ENCODE results near the gene PRPS1L1. TPM values are rescaled to one million over a fixed set of nuclear protein-coding genes. Genes with fewer than 3 reads are reported as not detected.

Gene PRPS1L1
- total RNA-seq, 1 experiment from 2014 or later: not detected

- Mint-ChIP-seq H3K4me1 (peaks cover 6% of the 10 kb centered on the region), H3K36me3 (no peaks in the 10 kb centered on the region), H3K4me3 (no peak overlapping the region), H3K27me3 (ENCODE audit: low read depth) (no peaks in the 10 kb centered on the region), H3K27ac (no peak overlapping the region), H3K9me3 (no peaks in the 10 kb centered on the region)
- TF ChIP-seq GABPB1 (CRISPR knock-in tag; IDR thresholded peaks at IDR 0.05): no peak
- no peak for TF ChIP-seq GTF2I (CRISPR knock-in tag; conservative IDR thresholded peaks at IDR 0.05)
- no peak for TF ChIP-seq SMAD3 (CRISPR knock-in tag; IDR thresholded peaks at IDR 0.05; ENCODE audit: borderline replicate concordance)
- TF ChIP-seq, protein P1, sequence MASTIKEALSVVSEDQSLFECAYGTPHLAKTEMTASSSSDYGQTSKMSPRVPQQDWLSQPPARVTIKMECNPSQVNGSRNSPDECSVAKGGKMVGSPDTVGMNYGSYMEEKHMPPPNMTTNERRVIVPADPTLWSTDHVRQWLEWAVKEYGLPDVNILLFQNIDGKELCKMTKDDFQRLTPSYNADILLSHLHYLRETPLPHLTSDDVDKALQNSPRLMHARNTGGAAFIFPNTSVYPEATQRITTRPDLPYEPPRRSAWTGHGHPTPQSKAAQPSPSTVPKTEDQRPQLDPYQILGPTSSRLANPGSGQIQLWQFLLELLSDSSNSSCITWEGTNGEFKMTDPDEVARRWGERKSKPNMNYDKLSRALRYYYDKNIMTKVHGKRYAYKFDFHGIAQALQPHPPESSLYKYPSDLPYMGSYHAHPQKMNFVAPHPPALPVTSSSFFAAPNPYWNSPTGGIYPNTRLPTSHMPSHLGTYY (CRISPR knock-in tag; IDR thresholded peaks at IDR 0.05): no peak
- no peak for TF ChIP-seq ELF4 (CRISPR knock-in tag; IDR thresholded peaks at IDR 0.05; ENCODE audit: low read depth)
- no peak for TF ChIP-seq ZNF232 (CRISPR knock-in tag; IDR thresholded peaks at IDR 0.05)
- TF ChIP-seq SP1 (CRISPR knock-in tag; conservative IDR thresholded peaks at IDR 0.05): no peak
- TF ChIP-seq, protein P2, sequence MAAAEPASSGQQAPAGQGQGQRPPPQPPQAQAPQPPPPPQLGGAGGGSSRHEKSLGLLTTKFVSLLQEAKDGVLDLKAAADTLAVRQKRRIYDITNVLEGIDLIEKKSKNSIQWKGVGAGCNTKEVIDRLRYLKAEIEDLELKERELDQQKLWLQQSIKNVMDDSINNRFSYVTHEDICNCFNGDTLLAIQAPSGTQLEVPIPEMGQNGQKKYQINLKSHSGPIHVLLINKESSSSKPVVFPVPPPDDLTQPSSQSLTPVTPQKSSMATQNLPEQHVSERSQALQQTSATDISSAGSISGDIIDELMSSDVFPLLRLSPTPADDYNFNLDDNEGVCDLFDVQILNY (CRISPR knock-in tag; IDR thresholded peaks at IDR 0.05): no peak
- TF ChIP-seq PREB (CRISPR knock-in tag; IDR thresholded peaks at IDR 0.05; ENCODE audit: borderline replicate concordance): no peak
- ChIA-PET POLR2A (no interaction called here), CTCF (interaction anchor here (1.0 to 6.2 kb wide), 7 partner anchors 15 to 308 kb away, joined by 3 to 96 read pairs (median 4); no protein-coding TSS in a partner anchor)
- no peak for ATAC-seq
- DNase-seq (ENCODE audit: low spot score): no peak
Observed at GRCh38 chr7:17989546-17989945, 38.1 kb downstream of the PRPS1L1 start.

DNA sequence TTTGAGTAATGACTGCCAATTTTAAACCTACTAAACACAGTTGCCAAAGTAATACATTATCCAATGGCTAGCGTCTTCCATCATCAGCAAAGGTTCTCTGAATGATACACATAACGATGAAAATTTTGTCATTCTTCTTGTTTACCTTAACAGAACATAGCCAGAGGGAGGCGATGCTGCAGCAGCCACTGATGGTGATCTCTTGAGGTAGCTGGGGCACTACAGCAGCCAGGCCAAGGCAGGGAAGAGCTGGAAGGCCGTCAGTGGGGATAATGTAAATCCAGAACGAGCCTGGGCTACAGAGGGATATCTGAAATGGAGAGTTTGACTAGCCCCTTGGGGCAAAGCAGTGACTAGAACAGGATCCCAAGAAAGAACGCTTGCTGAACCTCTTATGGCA lies 38.8 kb downstream of the PRPS1L1 start:
- Mint-ChIP-seq H3K9me3 (no peaks in the 10 kb centered on the region), H3K4me3 (no peak overlapping the region), H3K36me3 (no peaks in the 10 kb centered on the region), H3K27me3 (ENCODE audit: low read depth) (no peaks in the 10 kb centered on the region; the same call in 1 of the 2 replicates), H3K27ac (no peak overlapping the region), H3K4me1 (peaks cover 6% of the 10 kb centered on the region)
- ChIA-PET CTCF (interaction anchor here (1.0 to 6.2 kb wide), 7 partner anchors 15 to 307 kb away, joined by 3 to 96 read pairs (median 4); no protein-coding TSS in a partner anchor), POLR2A (no interaction called here)
- no peak for DNase-seq (ENCODE audit: low spot score)
- ATAC-seq: no peak; the same call in 1 of the 2 replicates
- TF ChIP-seq KAT7 (CRISPR knock-in tag; IDR thresholded peaks at IDR 0.05; ENCODE audit: borderline replicate concordance): no peak
- no peak for TF ChIP-seq NFE2L1 (CRISPR knock-in tag; IDR thresholded peaks at IDR 0.05)
- TF ChIP-seq JAZF1 (CRISPR knock-in tag; IDR thresholded peaks at IDR 0.05): no peak
- no peak for TF ChIP-seq ZNF423 (CRISPR knock-in tag; IDR thresholded peaks at IDR 0.05)
- TF ChIP-seq NR2C2 (CRISPR knock-in tag; IDR thresholded peaks at IDR 0.05): no peak
- TF ChIP-seq GTF2I (CRISPR knock-in tag; conservative IDR thresholded peaks at IDR 0.05): no peak
- TF ChIP-seq, protein P3, sequence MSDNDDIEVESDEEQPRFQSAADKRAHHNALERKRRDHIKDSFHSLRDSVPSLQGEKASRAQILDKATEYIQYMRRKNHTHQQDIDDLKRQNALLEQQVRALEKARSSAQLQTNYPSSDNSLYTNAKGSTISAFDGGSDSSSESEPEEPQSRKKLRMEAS (CRISPR knock-in tag; IDR thresholded peaks at IDR 0.05): no peak
- no peak for TF ChIP-seq NR1H2 (CRISPR knock-in tag; IDR thresholded peaks at IDR 0.05)

DNA sequence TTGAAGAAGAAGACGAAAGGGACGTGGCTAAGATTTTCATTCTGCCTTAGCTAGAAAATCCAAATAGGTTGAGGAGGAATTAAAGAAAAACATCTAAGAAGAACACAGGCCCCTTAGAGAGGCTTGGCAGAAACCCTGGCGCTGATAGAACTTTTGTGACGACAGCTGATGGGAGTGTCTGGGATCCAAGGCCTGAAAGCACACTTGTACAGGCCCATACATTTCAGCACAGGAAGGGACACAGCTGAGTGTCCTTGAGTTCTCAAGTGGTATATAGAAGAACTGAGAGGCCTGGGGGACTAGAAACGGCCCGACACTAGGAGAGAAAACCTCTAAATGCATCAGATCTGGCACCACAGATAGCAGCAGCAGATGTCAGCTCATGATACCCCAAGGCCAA lies 39.5 kb downstream of the PRPS1L1 start:
- H3K27ac Mint-ChIP-seq: no peak overlapping the region
- DNase-seq (ENCODE audit: low spot score) (no peak), ATAC-seq (no peak)
- H3K4me3 Mint-ChIP-seq: no peak overlapping the region
- peaks cover 6% of the 10 kb centered on the region for H3K4me1 Mint-ChIP-seq
- ChIA-PET POLR2A (no interaction called here), CTCF (interaction anchor here (1.1 to 2.2 kb wide), 4 partner anchors 76 to 307 kb away, joined by 3 to 5 read pairs (median 4); no protein-coding TSS in a partner anchor)
- no peaks in the 10 kb centered on the region; the same call in 1 of the 2 replicates for H3K27me3 Mint-ChIP-seq (ENCODE audit: low read depth)
- no peaks in the 10 kb centered on the region for H3K36me3 Mint-ChIP-seq
- H3K9me3 Mint-ChIP-seq: no peaks in the 10 kb centered on the region
- no peak for TF ChIP-seq OVOL2 (CRISPR knock-in tag; IDR thresholded peaks at IDR 0.05; ENCODE audit: borderline replicate concordance)
- no peak for TF ChIP-seq NR1H2 (CRISPR knock-in tag; IDR thresholded peaks at IDR 0.05)
- TF ChIP-seq ESRRA (CRISPR knock-in tag; IDR thresholded peaks at IDR 0.05; ENCODE audit: borderline replicate concordance): no peak
- TF ChIP-seq HMGA2 (CRISPR knock-in tag; IDR thresholded peaks at IDR 0.05): no peak
- TF ChIP-seq, protein P2 (CRISPR knock-in tag; IDR thresholded peaks at IDR 0.05): no peak
- TF ChIP-seq AR (CRISPR knock-in tag; IDR thresholded peaks at IDR 0.05): no peak
